Measurements from ENCODE around the gene CEBPA. TPM values are rescaled to one million over a fixed set of nuclear protein-coding genes. Genes with fewer than 3 reads are reported as not detected.

Gene CEBPA
- polyA plus RNA-seq, 1 donor (not counting 4 experiments of a cell fraction or from before 2014, with no cell fraction given): 3.6 TPM

GRCh38 chr19:33332248-33332647 lies 29.9 kb upstream of the CEBPA start:
- dilution Hi-C loops (cut with MboI; ENCODE audit: extremely low pct_ligation_motif_present, low sequenced_read_pairs): no loop called here
- H3K27ac ChIP-seq (ENCODE audit: control insufficient read depth, insufficient read depth, low read length): no peak overlapping the region
- TF ChIP-seq EZH2 (IDR thresholded peaks at IDR 0.05; ENCODE audit: low read length) (no peak), CTCF (optimal IDR thresholded peaks at IDR 0.05 in 1 of 3, IDR thresholded peaks at IDR 0.05 in 1 of 3, conservative IDR thresholded peaks at IDR 0.05 in 1 of 3; ENCODE audit: extremely low read depth in 1 of 3, insufficient read depth in 2 of 3, low read length in 3 of 3) (no peak)
- no peak overlapping the region for H2AFZ ChIP-seq (ENCODE audit: control insufficient read depth, low read length)
- no peak overlapping the region for H3K4me3 ChIP-seq (ENCODE audit: control insufficient read depth in 2 of 3, extremely low read depth in 1 of 3, insufficient read depth in 2 of 3, low read depth in 1 of 3, low read length in 3 of 3)
- no peak for FAIRE-seq
- H3K79me2 ChIP-seq (ENCODE audit: control insufficient read depth, insufficient read depth, low read length): no peaks in the 10 kb centered on the region
- H3K27me3 ChIP-seq (ENCODE audit: control insufficient read depth, extremely low read depth, insufficient read depth, low read length): no peaks in the 10 kb centered on the region
- H3K4me2 ChIP-seq (ENCODE audit: control insufficient read depth, extremely low read depth, insufficient read depth, low read depth, low read length): no peak overlapping the region
- no peaks in the 10 kb centered on the region for H3K4me1 ChIP-seq (ENCODE audit: control insufficient read depth, extremely low read depth, insufficient read depth, low read length)
- no peak overlapping the region for H3K9ac ChIP-seq (ENCODE audit: control insufficient read depth, extremely low read depth, insufficient read depth, low read length)
- no peaks in the 10 kb centered on the region for H3K36me3 ChIP-seq (ENCODE audit: control insufficient read depth in 2 of 2, extremely low read depth in 1 of 2, insufficient read depth in 2 of 2, low read length in 2 of 2)
- no peaks in the 10 kb centered on the region for H3K9me3 ChIP-seq (ENCODE audit: control insufficient read depth, low read depth, low read length)
- no peak for DNase-seq (ENCODE audit: low read depth, low spot score)
- H3K9me1 ChIP-seq (ENCODE audit: control insufficient read depth, extremely low read depth, insufficient read depth, low read length): no peaks in the 10 kb centered on the region
- no peaks in the 10 kb centered on the region for H4K20me1 ChIP-seq (ENCODE audit: control insufficient read depth, extremely low read depth, insufficient read depth, low read length)

GRCh38 chr19:33329736-33330135 lies 27.4 kb upstream of the CEBPA start:
- no peaks in the 10 kb centered on the region for H4K20me1 ChIP-seq (ENCODE audit: control insufficient read depth, extremely low read depth, insufficient read depth, low read length)
- FAIRE-seq (no peak), DNase-seq (ENCODE audit: low read depth, low spot score) (no peak)
- H3K9me1 ChIP-seq (ENCODE audit: control insufficient read depth, extremely low read depth, insufficient read depth, low read length): no peaks in the 10 kb centered on the region
- H3K4me1 ChIP-seq (ENCODE audit: control insufficient read depth, extremely low read depth, insufficient read depth, low read length): no peaks in the 10 kb centered on the region
- H2AFZ ChIP-seq (ENCODE audit: control insufficient read depth, low read length): no peak overlapping the region
- no peaks in the 10 kb centered on the region for H3K27me3 ChIP-seq (ENCODE audit: control insufficient read depth, extremely low read depth, insufficient read depth, low read length)
- H3K4me2 ChIP-seq (ENCODE audit: control insufficient read depth, extremely low read depth, insufficient read depth, low read depth, low read length): no peak overlapping the region
- no peak overlapping the region for H3K9ac ChIP-seq (ENCODE audit: control insufficient read depth, extremely low read depth, insufficient read depth, low read length)
- TF ChIP-seq CTCF (optimal IDR thresholded peaks at IDR 0.05 in 1 of 3, IDR thresholded peaks at IDR 0.05 in 1 of 3, conservative IDR thresholded peaks at IDR 0.05 in 1 of 3; ENCODE audit: extremely low read depth in 1 of 3, insufficient read depth in 2 of 3, low read length in 3 of 3) (no peak), EZH2 (IDR thresholded peaks at IDR 0.05; ENCODE audit: low read length) (no peak)
- H3K27ac ChIP-seq (ENCODE audit: control insufficient read depth, insufficient read depth, low read length): no peak overlapping the region
- H3K79me2 ChIP-seq (ENCODE audit: control insufficient read depth, insufficient read depth, low read length): no peaks in the 10 kb centered on the region
- H3K36me3 ChIP-seq (ENCODE audit: control insufficient read depth in 2 of 2, extremely low read depth in 1 of 2, insufficient read depth in 2 of 2, low read length in 2 of 2): no peaks in the 10 kb centered on the region
- no peak overlapping the region for H3K4me3 ChIP-seq (ENCODE audit: control insufficient read depth in 2 of 3, extremely low read depth in 1 of 3, insufficient read depth in 2 of 3, low read depth in 1 of 3, low read length in 3 of 3)
- H3K9me3 ChIP-seq (ENCODE audit: control insufficient read depth, low read depth, low read length): peaks cover 3% of the 10 kb centered on the region
- dilution Hi-C loops (cut with MboI; ENCODE audit: extremely low pct_ligation_motif_present, low sequenced_read_pairs): no loop called here
